Measurements from ENCODE around the gene USP36. TPM values are rescaled to one million over a fixed set of nuclear protein-coding genes. Genes with fewer than 3 reads are reported as not detected.
A peak's percentile ranks its signal among the peaks of the same experiment; 100 is the strongest.

The USP36 gene
- total and polyA plus RNA-seq, 12 donors, result 10.0 to 28.8 (median 24.8) TPM

DNA sequence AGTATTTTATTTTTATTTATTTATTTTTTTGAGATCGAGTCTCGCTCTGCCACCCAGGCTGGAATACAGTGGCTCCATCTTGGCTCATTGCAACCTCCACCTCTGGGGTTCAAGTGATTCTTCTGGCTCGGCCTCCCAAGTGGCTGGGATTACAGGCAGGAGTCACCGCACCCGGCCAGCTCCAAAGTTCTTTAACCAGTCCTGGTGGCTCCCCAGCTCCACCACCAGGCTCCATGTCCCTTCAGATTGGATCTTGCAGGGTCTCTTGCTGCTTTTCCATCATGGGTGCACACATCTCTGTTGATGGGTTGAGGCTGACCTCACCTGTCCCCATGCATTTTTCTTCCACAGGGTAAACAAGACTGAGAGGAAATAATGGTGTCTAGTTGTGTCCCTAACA lies 8.4 kb upstream of the USP36 start:
- H3K27me3 ChIP-seq, result no peaks in the 10 kb centered on the region
- H3K27ac ChIP-seq, result no peak overlapping the region
- H3K4me1 ChIP-seq, result no peaks in the 10 kb centered on the region
- no peak overlapping the region for H3K4me3 ChIP-seq
- ATAC-seq, result no peak
- H3K9me3 ChIP-seq, result no peaks in the 10 kb centered on the region
- peaks cover 0 to 22% (median 8%) of the 10 kb centered on the region in 9 donors for H3K36me3 ChIP-seq
- 92 to 93% methylated on average over 5 of the region's 5 CpGs for WGBS, 2 donors
- TF ChIP-seq, protein P1, sequence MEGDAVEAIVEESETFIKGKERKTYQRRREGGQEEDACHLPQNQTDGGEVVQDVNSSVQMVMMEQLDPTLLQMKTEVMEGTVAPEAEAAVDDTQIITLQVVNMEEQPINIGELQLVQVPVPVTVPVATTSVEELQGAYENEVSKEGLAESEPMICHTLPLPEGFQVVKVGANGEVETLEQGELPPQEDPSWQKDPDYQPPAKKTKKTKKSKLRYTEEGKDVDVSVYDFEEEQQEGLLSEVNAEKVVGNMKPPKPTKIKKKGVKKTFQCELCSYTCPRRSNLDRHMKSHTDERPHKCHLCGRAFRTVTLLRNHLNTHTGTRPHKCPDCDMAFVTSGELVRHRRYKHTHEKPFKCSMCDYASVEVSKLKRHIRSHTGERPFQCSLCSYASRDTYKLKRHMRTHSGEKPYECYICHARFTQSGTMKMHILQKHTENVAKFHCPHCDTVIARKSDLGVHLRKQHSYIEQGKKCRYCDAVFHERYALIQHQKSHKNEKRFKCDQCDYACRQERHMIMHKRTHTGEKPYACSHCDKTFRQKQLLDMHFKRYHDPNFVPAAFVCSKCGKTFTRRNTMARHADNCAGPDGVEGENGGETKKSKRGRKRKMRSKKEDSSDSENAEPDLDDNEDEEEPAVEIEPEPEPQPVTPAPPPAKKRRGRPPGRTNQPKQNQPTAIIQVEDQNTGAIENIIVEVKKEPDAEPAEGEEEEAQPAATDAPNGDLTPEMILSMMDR (IDR thresholded peaks at IDR 0.05), result no peak
- DNase-seq, result no peak
- intact Hi-C loops (cut with DNase I), result no loop called here

DNA sequence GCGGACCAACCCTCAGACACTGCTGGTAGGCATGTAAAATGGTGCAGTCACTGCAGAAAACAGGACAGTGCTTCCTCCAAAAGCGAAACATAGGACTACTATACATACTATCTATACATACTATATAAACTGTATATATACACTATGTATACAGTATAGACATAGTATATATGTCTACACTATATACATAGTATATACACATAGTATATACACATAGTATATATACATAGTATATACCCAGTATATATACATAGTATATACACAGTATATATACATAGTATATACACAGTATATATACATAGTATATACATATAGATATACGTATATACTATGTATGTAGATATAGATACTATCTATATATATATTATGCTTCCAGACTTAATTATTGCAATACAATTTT lies 6.4 kb upstream of the USP36 start:
- DNase-seq (no peak), ATAC-seq (no peak)
- Histone ChIP-seq H3K27me3 (no peaks in the 10 kb centered on the region), H3K4me1 (no peaks in the 10 kb centered on the region), H3K27ac (no peak overlapping the region), H3K4me3 (no peak overlapping the region), H3K9me3 (no peaks in the 10 kb centered on the region), H3K36me3 (peaks cover 0 to 2% (median 0%) of the 10 kb centered on the region in 9 donors)
- intact Hi-C loops (cut with DNase I), result no loop called here
- TF ChIP-seq, protein P1 (IDR thresholded peaks at IDR 0.05), result no peak
- 94 to 98% methylated on average over 3 of the region's 3 CpGs for WGBS, 2 donors

DNA sequence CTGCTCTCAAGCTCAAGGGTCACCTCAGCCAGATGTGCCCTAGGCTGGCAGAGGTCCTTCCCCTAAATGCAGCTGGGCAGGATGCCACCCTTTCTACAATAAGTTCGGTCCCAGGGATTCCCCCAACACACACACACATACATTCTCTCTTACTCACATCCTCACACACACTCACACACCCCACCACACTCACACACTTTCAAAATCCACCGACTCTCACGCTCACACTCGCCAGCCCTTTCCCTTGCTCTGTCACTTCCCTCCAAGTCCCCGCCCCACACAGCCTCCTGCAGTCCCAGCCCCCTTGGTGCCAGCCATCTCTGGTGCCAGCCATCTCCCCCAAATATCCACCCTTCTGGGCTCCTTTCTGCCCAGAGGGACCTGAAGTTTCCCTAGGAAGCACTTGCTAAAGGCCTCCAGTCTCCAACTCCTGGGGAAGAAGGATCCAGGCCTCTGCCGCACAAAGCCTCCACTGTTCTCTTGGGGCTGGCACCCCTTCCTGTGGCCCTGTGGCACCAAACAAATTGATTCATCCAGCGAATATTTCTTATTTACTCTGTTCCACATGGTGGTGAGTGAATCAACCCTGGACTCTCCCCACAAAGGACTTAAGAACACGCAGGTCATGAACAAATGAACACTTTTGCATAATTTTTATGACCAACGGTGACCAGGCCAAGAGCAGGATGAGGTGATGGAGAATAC lies 3.8 kb upstream of the USP36 start:
- no peak for ATAC-seq
- TF ChIP-seq, protein P1 (IDR thresholded peaks at IDR 0.05), result no peak
- DNase-seq, result no peak
- H3K27ac ChIP-seq, result no peak overlapping the region
- H3K9me3 ChIP-seq, result no peaks in the 10 kb centered on the region
- 82 to 83% methylated on average over 9 of the region's 9 CpGs for WGBS, 2 donors
- intact Hi-C loops (cut with DNase I), result no loop called here
- no peak overlapping the region for H3K4me3 ChIP-seq
- no peaks in the 10 kb centered on the region for H3K27me3 ChIP-seq
- no peaks in the 10 kb centered on the region for H3K36me3 ChIP-seq
- H3K4me1 ChIP-seq, result peaks cover 4 to 12% (median 8%) of the 10 kb centered on the region in 9 donors

DNA sequence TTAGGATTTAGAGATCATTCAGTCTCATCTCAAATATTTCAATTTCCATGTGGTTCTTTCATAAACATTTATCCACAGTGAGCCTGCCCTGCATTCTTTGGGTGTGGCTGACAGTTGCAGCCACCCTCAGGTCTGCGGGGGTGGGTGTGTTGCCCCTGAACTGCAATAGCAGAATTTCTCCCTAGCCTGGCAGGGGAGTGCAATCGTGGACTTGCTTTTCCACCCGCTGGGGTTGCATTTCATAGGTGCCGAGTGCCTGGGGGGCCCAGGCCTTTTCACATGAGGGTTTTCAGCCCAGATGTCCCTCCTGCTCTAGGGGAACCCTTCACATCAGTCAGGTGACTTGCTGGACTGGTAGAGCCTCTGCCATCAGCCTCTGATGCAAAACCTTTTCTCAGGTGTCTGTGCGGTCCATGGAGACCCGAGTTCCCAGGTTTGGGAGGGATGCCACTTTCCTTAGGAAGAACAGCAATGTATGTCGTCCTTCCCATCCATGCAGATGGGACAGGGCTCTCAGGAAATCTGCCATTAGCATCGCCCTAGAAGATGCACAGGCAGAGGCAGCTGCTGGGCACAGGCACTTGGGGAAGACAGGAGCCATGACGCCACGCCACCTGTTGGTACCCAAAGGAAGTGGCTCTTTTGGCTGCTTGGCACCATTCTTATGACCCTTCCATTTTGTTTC lies 2.4 kb upstream of the USP36 start:
- Histone ChIP-seq H3K36me3 (peaks cover 0 to 6% (median 4%) of the 10 kb centered on the region in 9 donors), H3K4me1 (peaks cover 4 to 26% (median 20%) of the 10 kb centered on the region in 9 donors), H3K4me3 (no peak overlapping the region), H3K27me3 (no peaks in the 10 kb centered on the region), H3K9me3 (no peaks in the 10 kb centered on the region), H3K27ac (no peak overlapping the region)
- TF ChIP-seq, protein P1 (IDR thresholded peaks at IDR 0.05), result peak in 8 of 9 donors; percentile 16 to 66 (median 38)
- no peak for DNase-seq
- intact Hi-C loops (cut with DNase I), result no loop called here
- ATAC-seq, result no peak
- 72 to 73% methylated on average over 10 of the region's 10 CpGs for WGBS, 2 donors

Data from heart right ventricle (tissue), 16 donors.